Nephron progenitor cell (in vitro differentiated cells): ENCODE data around the gene ARGLU1.

ENCODE experiments used
- DNase-seq: peaks from one replicate; pipeline ENCODE4 v3.0.0; 2021
- H3K27ac Mint-ChIP-seq: 2 replicates; pipeline ENCODE4 v1.8.0; 2021; ENCODE audit warnings: mild to moderate bottlenecking, moderate library complexity, mixed read lengths
- H3K27me3 Mint-ChIP-seq: 2 replicates; pipeline ENCODE4 v1.8.0; 2021; ENCODE audit warnings: mild to moderate bottlenecking, low read depth, mixed read lengths; ENCODE audit not compliant: poor library complexity
- H3K36me3 Mint-ChIP-seq: 2 replicates; pipeline ENCODE4 v1.8.0; 2021; ENCODE audit warnings: low read depth, mixed read lengths
- H3K4me1 Mint-ChIP-seq: 2 replicates; pipeline ENCODE4 v1.8.0; 2021; ENCODE audit warnings: mixed read lengths
- H3K4me3 Mint-ChIP-seq: 2 replicates; pipeline ENCODE4 v1.8.0; 2021; ENCODE audit warnings: mild to moderate bottlenecking, moderate library complexity, mixed read lengths
- H3K9me3 Mint-ChIP-seq: 2 replicates; pipeline ENCODE4 v1.8.0; 2021; ENCODE audit warnings: mild to moderate bottlenecking, moderate library complexity, mixed read lengths
- CTCF ChIP-seq: fragments of 200-600 bp; sonication (generic); IDR thresholded peaks from 2 replicates; pipeline ENCODE4 v1.5.0; 2021; ENCODE audit warnings: antibody characterized with exemption

Gene ARGLU1

GRCh38 chr13:106561551-106562170 is 6.3 kb downstream of the ARGLU1 start:
- Mint-ChIP-seq H3K4me1 (peaks cover 73% of the 10 kb centered on the region), H3K36me3 (peaks cover 54% of the 10 kb centered on the region), H3K4me3 (peak overlapping the region; percentile 5), H3K9me3 (no peaks in the 10 kb centered on the region), H3K27ac (peak overlapping the region; percentile 81), H3K27me3 (no peaks in the 10 kb centered on the region)
- DNase-seq: peak; percentile 26
- TF ChIP-seq CTCF: no peak

- no peak for TF ChIP-seq CTCF
- no peaks in the 10 kb centered on the region for H3K27me3 Mint-ChIP-seq
- H3K4me1 Mint-ChIP-seq: peaks cover 65% of the 10 kb centered on the region
- H3K4me3 Mint-ChIP-seq: no peak overlapping the region
- H3K36me3 Mint-ChIP-seq: peaks cover 63% of the 10 kb centered on the region
- H3K9me3 Mint-ChIP-seq: no peaks in the 10 kb centered on the region
- H3K27ac Mint-ChIP-seq: peak overlapping the region; percentile 50
- no peak for DNase-seq
These were observed 7.1 kb downstream of the ARGLU1 start for GRCh38 chr13:106560821-106561220.

GRCh38 chr13:106558527-106558926 is 9.4 kb downstream of the ARGLU1 start:
- Mint-ChIP-seq H3K27me3 (peaks cover 4% of the 10 kb centered on the region), H3K36me3 (peaks cover 71% of the 10 kb centered on the region), H3K27ac (peak overlapping the region; percentile 47), H3K4me1 (peaks cover 42% of the 10 kb centered on the region), H3K4me3 (no peak overlapping the region), H3K9me3 (no peaks in the 10 kb centered on the region)
- DNase-seq: no peak
- TF ChIP-seq CTCF: no peak

- Mint-ChIP-seq H3K27ac (no peak overlapping the region), H3K4me1 (peaks cover 18% of the 10 kb centered on the region), H3K36me3 (peaks cover 91% of the 10 kb centered on the region), H3K27me3 (peaks cover 4% of the 10 kb centered on the region), H3K9me3 (no peaks in the 10 kb centered on the region), H3K4me3 (no peak overlapping the region)
- no peak for DNase-seq
- no peak for TF ChIP-seq CTCF
These were observed 12.2 kb downstream of the ARGLU1 start for GRCh38 chr13:106555631-106556328.

GRCh38 chr13:106551751-106552150 is 16.2 kb downstream of the ARGLU1 start:
- DNase-seq: no peak
- Mint-ChIP-seq H3K27ac (peak overlapping the region; percentile 74), H3K36me3 (peaks cover 81% of the 10 kb centered on the region), H3K9me3 (no peaks in the 10 kb centered on the region), H3K4me1 (no peaks in the 10 kb centered on the region), H3K4me3 (no peak overlapping the region), H3K27me3 (peaks cover 4% of the 10 kb centered on the region)
- TF ChIP-seq CTCF: no peak

GRCh38 chr13:106551350-106551749 is 16.6 kb downstream of the ARGLU1 start:
- Mint-ChIP-seq H3K27me3 (peaks cover 4% of the 10 kb centered on the region), H3K4me1 (no peaks in the 10 kb centered on the region), H3K36me3 (peaks cover 77% of the 10 kb centered on the region), H3K27ac (peak overlapping the region; percentile 74), H3K4me3 (no peak overlapping the region), H3K9me3 (no peaks in the 10 kb centered on the region)
- no peak for TF ChIP-seq CTCF
- DNase-seq: no peak
